HCT116 (cell line): ENCODE results near the gene TSPAN15. TPM values are rescaled to one million over a fixed set of nuclear protein-coding genes. Genes with fewer than 3 reads are reported as not detected.

Experiments
- ATAC-seq: fragments of 200-7000 bp; cut with Tn5 transposase; 2 replicates; pipeline ENCODE4 v1.9.1; 2020; ENCODE audit warnings: mild to moderate bottlenecking, moderate library complexity
- BruUV-seq: library from RNA; stranded (reverse); fragments of 400-500 nt; replicated peaks from 2 replicates; lab custom pipeline; 2021; lab: Mats Ljungman, UMichigan
- CTCF ChIA-PET: fragments of 300-600 bp; sonication (Branson Sonifier 250); formaldehyde crosslinking; loops from one replicate; lab custom pipeline; 2021; ENCODE audit warnings: antibody characterized with exemption; lab: Charles Lee
- POLR2A ChIA-PET: fragments of 300-600, 350-600 bp; sonication (Branson Sonifier 250); formaldehyde crosslinking; loops from one replicate; lab custom pipeline; 2021; ENCODE audit warnings: antibody characterized with exemption; lab: Charles Lee
- RAD21 ChIA-PET, 2 experiments: fragments of 300-600 bp; sonication (Branson Sonifier 250); formaldehyde crosslinking; loops; one replicate each; lab custom pipeline; 2023; ENCODE audit warnings: low total read pairs in 2 of 2; ENCODE audit not compliant: uncharacterized antibody in 2 of 2, unreplicated experiment in 2 of 2, low non-redundant PET in 1 of 2; lab: Charles Lee
- DNase-seq: peaks from one replicate; pipeline ENCODE4 v3.0.0-alpha.2; 2010; ENCODE audit warnings: low read depth, low spot score
- H2AFZ ChIP-seq: fragments of 200-600 bp; shearing (Covaris generic), sonication (generic); 2 replicates; pipeline ENCODE4 v1.6.1; 2017; ENCODE audit warnings: low read depth, mixed run types, mixed read lengths, antibody characterized with exemption, low read length; ENCODE audit not compliant: poor library complexity, severe bottlenecking
- H3K27ac ChIP-seq: 2 replicates; pipeline ENCODE4 v1.5.1; 2012; ENCODE audit warnings: low read depth, low read length
- H3K27me3 ChIP-seq: fragments of 200-600 bp; sonication (generic); 2 replicates; pipeline ENCODE4 v1.6.1; 2016; ENCODE audit warnings: mixed run types, low read length, mixed read lengths; ENCODE audit not compliant: insufficient read depth
- H3K36me3 ChIP-seq, 2 experiments: fragments of 200-500 bp in 1 of 2; fragments of 200-600 bp in 1 of 2; sonication (Bioruptor generic) in 1 of 2; sonication (generic) in 1 of 2; 2 replicates each; pipeline versions ENCODE4 v1.5.1 to v1.6.1; 2014 to 2016; ENCODE audit warnings: low read length in 2 of 2, inconsistent platforms in 1 of 2, mixed read lengths in 1 of 2, mixed run types in 1 of 2; ENCODE audit not compliant: insufficient read depth in 2 of 2, control insufficient read depth in 1 of 2
- H3K4me1 ChIP-seq, 2 experiments: fragments of 200-600 bp in 1 of 2; sonication (generic) in 1 of 2; 2 replicates each; pipeline versions ENCODE4 v1.5.1 to v1.6.1; 2012 to 2017; ENCODE audit warnings: low read length in 2 of 2, inconsistent platforms in 1 of 2, mild to moderate bottlenecking in 1 of 2, mixed read lengths in 1 of 2, mixed run types in 1 of 2, moderate library complexity in 1 of 2; ENCODE audit not compliant: insufficient read depth in 2 of 2, control insufficient read depth in 1 of 2
- H3K4me2 ChIP-seq: fragments of 200-600 bp; sonication (generic); 2 replicates; pipeline ENCODE4 v1.6.1; 2017; ENCODE audit warnings: mixed run types, low read length, mixed read lengths
- H3K4me3 ChIP-seq, 2 experiments: fragments of 200-600 bp in 1 of 2; sonication (generic) in 1 of 2; replicated peaks in 1 of 2; 2 replicates each; pipeline ENCODE4 v1.5.1; 2011 to 2016; ENCODE audit warnings: low read length in 2 of 2, control low read depth in 1 of 2, low read depth in 1 of 2, mild to moderate bottlenecking in 1 of 2, mixed read lengths in 1 of 2, mixed run types in 1 of 2
- H3K79me2 ChIP-seq: fragments of 200-600 bp; sonication (generic); 2 replicates; pipeline ENCODE4 v1.6.1; 2017; ENCODE audit warnings: mild to moderate bottlenecking, mixed run types, low read length, moderate library complexity, mixed read lengths; ENCODE audit not compliant: insufficient read depth
- H3K9ac ChIP-seq: fragments of 200-600 bp; sonication (generic); 2 replicates; pipeline ENCODE4 v1.6.1; 2016; ENCODE audit warnings: low read length, mixed read lengths
- H3K9me2 ChIP-seq: fragments of 200-600 bp; sonication (generic), shearing (Covaris generic); 2 replicates; pipeline ENCODE4 v1.6.1; 2017; ENCODE audit warnings: mixed run types, mild to moderate bottlenecking, moderate library complexity; ENCODE audit not compliant: insufficient read depth
- H3K9me3 ChIP-seq, 2 experiments: fragments of 200-500 bp in 1 of 2; fragments of 200-600 bp in 1 of 2; sonication (Bioruptor generic) in 1 of 2; sonication (generic) in 1 of 2; 2 replicates each; pipeline ENCODE4 v1.6.1; 2014 to 2017; ENCODE audit warnings: low read length in 2 of 2, mixed read lengths in 2 of 2, inconsistent platforms in 1 of 2, low read depth in 1 of 2, mild to moderate bottlenecking in 1 of 2, mixed run types in 1 of 2, moderate library complexity in 1 of 2; ENCODE audit not compliant: control insufficient read depth in 1 of 2, insufficient read depth in 1 of 2
- H4K20me1 ChIP-seq: fragments of 200-600 bp; sonication (generic), shearing (Covaris generic); 2 replicates; pipeline ENCODE4 v1.6.1; 2017; ENCODE audit warnings: mixed run types, mild to moderate bottlenecking, moderate library complexity; ENCODE audit not compliant: insufficient read depth
- CBX3 ChIP-seq: IDR thresholded peaks from 2 replicates; pipeline ENCODE4 v1.6.1; 2012; ENCODE audit warnings: low read depth
- CEBPB ChIP-seq: IDR thresholded peaks from 2 replicates; pipeline ENCODE4 v1.6.1; 2012; ENCODE audit warnings: low read depth
- EGR1 ChIP-seq: IDR thresholded peaks from 2 replicates; pipeline ENCODE4 v1.6.1; 2012; ENCODE audit warnings: low read depth
- ELF1 ChIP-seq: IDR thresholded peaks from 2 replicates; pipeline ENCODE4 v1.6.1; 2012; ENCODE audit warnings: low read depth, borderline replicate concordance
- EZH2 ChIP-seq: fragments of 200-600 bp; sonication (generic); IDR thresholded peaks from 2 replicates; pipeline ENCODE4 v1.6.1; 2017; ENCODE audit warnings: antibody characterized with exemption, mixed run types
- FOSL1 ChIP-seq: IDR thresholded peaks from 2 replicates; pipeline ENCODE4 v1.6.1; 2012; ENCODE audit warnings: low read depth
- JUND ChIP-seq: IDR thresholded peaks from 2 replicates; pipeline ENCODE4 v1.6.1; 2012
- POLR2A ChIP-seq: IDR thresholded peaks from 2 replicates; pipeline ENCODE4 v1.7.0; 2011; ENCODE audit warnings: borderline replicate concordance; ENCODE audit not compliant: insufficient read depth, insufficient read length; ENCODE audit errors: extremely low read depth
- POLR2AphosphoS5 ChIP-seq: IDR thresholded peaks from 2 replicates; pipeline ENCODE4 v1.6.1; 2011; ENCODE audit warnings: mild to moderate bottlenecking, low read depth, low read length, moderate library complexity
- RAD21 ChIP-seq: IDR thresholded peaks from 2 replicates; pipeline ENCODE4 v1.6.1; 2012; ENCODE audit warnings: low read depth, mild to moderate bottlenecking
- REST ChIP-seq: IDR thresholded peaks from 2 replicates; pipeline ENCODE4 v1.6.1; 2012; ENCODE audit warnings: low read depth
- SIN3A ChIP-seq: IDR thresholded peaks from 2 replicates; pipeline ENCODE4 v1.6.1; 2012; ENCODE audit warnings: low read depth
- SP1 ChIP-seq: IDR thresholded peaks from 2 replicates; pipeline ENCODE4 v1.6.1; 2012; ENCODE audit warnings: low read depth
- TCF7L2 ChIP-seq: IDR thresholded peaks from 2 replicates; pipeline ENCODE4 v1.7.0; 2011; ENCODE audit warnings: borderline replicate concordance, inconsistent platforms; ENCODE audit not compliant: insufficient read depth, insufficient read length; ENCODE audit errors: extremely low read depth
- ZBTB33 ChIP-seq: IDR thresholded peaks from 2 replicates; pipeline ENCODE4 v1.6.1; 2011; ENCODE audit warnings: mild to moderate bottlenecking, low read length, moderate library complexity; ENCODE audit not compliant: insufficient replicate concordance; ENCODE audit errors: extremely low read depth
- intact Hi-C: fragments of 100-400 bp; cut with micrococcal nuclease; formaldehyde crosslinking; loops from 2 replicates; pipeline ENCODE4 v1.10.0; 2022
- total RNA-seq: library from RNA; stranded (reverse); gene quantifications from one replicate; pipeline ENCODE4 v1.2.1, GENCODE V29; 2021; ENCODE audit not compliant: unreplicated experiment
- TF ChIP-seq, protein P1 (sequence below), 3 experiments: fragments of 200-600 bp in 1 of 3; sonication (generic) in 1 of 3; IDR thresholded peaks in 2 of 3; conservative IDR thresholded peaks in 1 of 3; 2 replicates each; pipeline ENCODE4 v1.5.1; 2012 to 2017; ENCODE audit warnings: low read depth in 2 of 3, low read length in 2 of 3, antibody characterized with exemption in 1 of 3, borderline replicate concordance in 1 of 3, control low read depth in 1 of 3, mild to moderate bottlenecking in 1 of 3, mixed read lengths in 1 of 3, mixed run types in 1 of 3, moderate library complexity in 1 of 3; ENCODE audit not compliant: insufficient read depth in 1 of 3
- TF ChIP-seq, protein P2 (sequence below): IDR thresholded peaks from 2 replicates; pipeline ENCODE4 v1.6.1; 2012
- TF ChIP-seq, protein P3 (sequence below): IDR thresholded peaks from 2 replicates; pipeline ENCODE4 v1.6.1; 2012

The TSPAN15 gene
- total RNA-seq, 1 experiment from 2014 or later, result 16.0 TPM

GRCh38 chr10:69481305-69481704 lies 30.0 kb downstream of the TSPAN15 start:
- Histone ChIP-seq H3K4me2 (no peak overlapping the region), H3K4me1 (no peaks in the 10 kb centered on the region), H3K36me3 (no peaks in the 10 kb centered on the region), H2AFZ (no peak overlapping the region), H3K27me3 (no peaks in the 10 kb centered on the region), H3K4me3 (no peak overlapping the region), H3K9ac (no peak overlapping the region), H4K20me1 (no peaks in the 10 kb centered on the region), H3K9me2 (no peaks in the 10 kb centered on the region), H3K27ac (no peak overlapping the region), H3K9me3 (no peaks in the 10 kb centered on the region), H3K79me2 (no peaks in the 10 kb centered on the region)
- intact Hi-C loops, result no loop called here
- POLR2A ChIA-PET, result no interaction called here
- BruUV-seq, result no TSS peak
- ATAC-seq (no peak), DNase-seq (no peak)
- RAD21 ChIA-PET, result no interaction called here
- TF ChIP-seq, protein P1, sequence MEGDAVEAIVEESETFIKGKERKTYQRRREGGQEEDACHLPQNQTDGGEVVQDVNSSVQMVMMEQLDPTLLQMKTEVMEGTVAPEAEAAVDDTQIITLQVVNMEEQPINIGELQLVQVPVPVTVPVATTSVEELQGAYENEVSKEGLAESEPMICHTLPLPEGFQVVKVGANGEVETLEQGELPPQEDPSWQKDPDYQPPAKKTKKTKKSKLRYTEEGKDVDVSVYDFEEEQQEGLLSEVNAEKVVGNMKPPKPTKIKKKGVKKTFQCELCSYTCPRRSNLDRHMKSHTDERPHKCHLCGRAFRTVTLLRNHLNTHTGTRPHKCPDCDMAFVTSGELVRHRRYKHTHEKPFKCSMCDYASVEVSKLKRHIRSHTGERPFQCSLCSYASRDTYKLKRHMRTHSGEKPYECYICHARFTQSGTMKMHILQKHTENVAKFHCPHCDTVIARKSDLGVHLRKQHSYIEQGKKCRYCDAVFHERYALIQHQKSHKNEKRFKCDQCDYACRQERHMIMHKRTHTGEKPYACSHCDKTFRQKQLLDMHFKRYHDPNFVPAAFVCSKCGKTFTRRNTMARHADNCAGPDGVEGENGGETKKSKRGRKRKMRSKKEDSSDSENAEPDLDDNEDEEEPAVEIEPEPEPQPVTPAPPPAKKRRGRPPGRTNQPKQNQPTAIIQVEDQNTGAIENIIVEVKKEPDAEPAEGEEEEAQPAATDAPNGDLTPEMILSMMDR (IDR thresholded peaks at IDR 0.05 in 2 of 3, conservative IDR thresholded peaks at IDR 0.05 in 1 of 3; ENCODE audit: borderline replicate concordance in 1 of 3, insufficient read depth in 1 of 3, low read depth in 2 of 3, low read length in 2 of 3), result no peak
- TF ChIP-seq, protein P2, sequence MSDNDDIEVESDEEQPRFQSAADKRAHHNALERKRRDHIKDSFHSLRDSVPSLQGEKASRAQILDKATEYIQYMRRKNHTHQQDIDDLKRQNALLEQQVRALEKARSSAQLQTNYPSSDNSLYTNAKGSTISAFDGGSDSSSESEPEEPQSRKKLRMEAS, result no peak
- TF ChIP-seq SIN3A (no peak), RAD21 (no peak), ZBTB33 (no peak), REST (no peak), EGR1 (no peak), SP1 (no peak), POLR2AphosphoS5 (no peak), FOSL1 (no peak), POLR2A (no peak), ELF1 (no peak), CBX3 (no peak), JUND (no peak), CEBPB (no peak), EZH2 (no peak), TCF7L2 (no peak)
- TF ChIP-seq, protein P3, sequence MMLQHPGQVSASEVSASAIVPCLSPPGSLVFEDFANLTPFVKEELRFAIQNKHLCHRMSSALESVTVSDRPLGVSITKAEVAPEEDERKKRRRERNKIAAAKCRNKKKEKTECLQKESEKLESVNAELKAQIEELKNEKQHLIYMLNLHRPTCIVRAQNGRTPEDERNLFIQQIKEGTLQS, result no peak
- CTCF ChIA-PET, result no interaction called here
